ENCODE results near the gene VKORC1L1.

DNA sequence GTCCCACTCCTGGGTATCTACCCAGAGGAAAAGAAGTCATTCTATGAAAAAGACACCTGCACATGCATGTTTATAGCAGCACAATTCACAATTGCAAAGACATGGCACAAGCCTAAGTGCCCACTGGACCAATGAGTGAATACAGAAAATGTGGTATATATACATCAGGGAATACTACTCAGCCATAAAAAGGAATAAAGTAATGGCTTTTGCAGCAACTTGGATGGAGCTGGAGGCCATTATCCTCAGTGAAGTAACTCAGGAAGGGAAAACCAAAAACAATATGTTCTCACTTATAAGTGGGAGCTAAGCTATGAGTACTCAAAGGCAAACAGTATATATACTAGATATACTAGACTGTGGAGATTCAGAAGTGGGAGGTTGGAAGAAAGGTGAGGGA lies 53.7 kb downstream of the VKORC1L1 start:
- TF ChIP-seq, protein P1, sequence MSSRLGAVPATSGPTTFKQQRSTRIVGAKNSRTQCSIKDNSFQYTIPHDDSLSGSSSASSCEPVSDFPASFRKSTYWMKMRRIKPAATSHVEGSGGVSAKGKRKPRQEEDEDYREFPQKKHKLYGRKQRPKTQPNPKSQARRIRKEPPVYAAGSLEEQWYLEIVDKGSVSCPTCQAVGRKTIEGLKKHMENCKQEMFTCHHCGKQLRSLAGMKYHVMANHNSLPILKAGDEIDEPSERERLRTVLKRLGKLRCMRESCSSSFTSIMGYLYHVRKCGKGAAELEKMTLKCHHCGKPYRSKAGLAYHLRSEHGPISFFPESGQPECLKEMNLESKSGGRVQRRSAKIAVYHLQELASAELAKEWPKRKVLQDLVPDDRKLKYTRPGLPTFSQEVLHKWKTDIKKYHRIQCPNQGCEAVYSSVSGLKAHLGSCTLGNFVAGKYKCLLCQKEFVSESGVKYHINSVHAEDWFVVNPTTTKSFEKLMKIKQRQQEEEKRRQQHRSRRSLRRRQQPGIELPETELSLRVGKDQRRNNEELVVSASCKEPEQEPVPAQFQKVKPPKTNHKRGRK (CRISPR knock-in tag; IDR thresholded peaks at IDR 0.05; ENCODE audit: borderline replicate concordance), result no peak
- TF ChIP-seq E2F1 (CRISPR knock-in tag; IDR thresholded peaks at IDR 0.05) (no peak), ZNF232 (CRISPR knock-in tag; IDR thresholded peaks at IDR 0.05) (no peak)

Data from WTC11 (cell line).